Body of pancreas (tissue), 4 donors: ENCODE results near the gene C11orf58.

Experiments used
- POLR2A ChIP-seq, 3 donors: fragments of 450-650 bp; IDR thresholded peaks; one replicate each; pipeline ENCODE4 v1.6.1; 2016; ENCODE audit warnings: antibody characterized with exemption in 3 of 3, mild to moderate bottlenecking in 2 of 3
- TF ChIP-seq, protein P1 (sequence below), 7 experiments: fragments of 450-650 bp in 4 of 7; fragments of 200-600 bp in 3 of 7; sonication (generic) in 3 of 7; IDR thresholded peaks; one replicate each; pipeline ENCODE4 v1.5.1; 2016 to 2019; ENCODE audit warnings: antibody characterized with exemption in 7 of 7

DNA sequence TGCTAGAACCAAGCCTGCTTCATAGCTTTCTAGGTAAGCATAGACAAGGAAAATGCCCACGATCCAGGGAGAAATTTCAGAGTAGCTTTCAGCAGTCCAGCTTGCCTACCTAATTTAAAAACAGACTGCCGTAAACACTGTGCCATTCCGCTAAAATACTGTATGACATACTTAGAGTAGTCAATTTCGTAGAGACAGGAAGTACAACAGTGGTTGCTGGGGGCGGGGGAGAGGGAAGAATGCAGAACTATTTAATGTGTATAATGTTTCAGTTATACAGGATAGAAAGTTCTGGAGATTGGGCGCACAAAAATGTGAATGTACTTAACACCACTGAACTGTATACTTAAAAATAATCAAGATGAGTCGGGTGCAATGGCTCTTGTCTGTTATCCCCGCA, 56.7 kb downstream of the C11orf58 start:
- TF ChIP-seq, protein P1, sequence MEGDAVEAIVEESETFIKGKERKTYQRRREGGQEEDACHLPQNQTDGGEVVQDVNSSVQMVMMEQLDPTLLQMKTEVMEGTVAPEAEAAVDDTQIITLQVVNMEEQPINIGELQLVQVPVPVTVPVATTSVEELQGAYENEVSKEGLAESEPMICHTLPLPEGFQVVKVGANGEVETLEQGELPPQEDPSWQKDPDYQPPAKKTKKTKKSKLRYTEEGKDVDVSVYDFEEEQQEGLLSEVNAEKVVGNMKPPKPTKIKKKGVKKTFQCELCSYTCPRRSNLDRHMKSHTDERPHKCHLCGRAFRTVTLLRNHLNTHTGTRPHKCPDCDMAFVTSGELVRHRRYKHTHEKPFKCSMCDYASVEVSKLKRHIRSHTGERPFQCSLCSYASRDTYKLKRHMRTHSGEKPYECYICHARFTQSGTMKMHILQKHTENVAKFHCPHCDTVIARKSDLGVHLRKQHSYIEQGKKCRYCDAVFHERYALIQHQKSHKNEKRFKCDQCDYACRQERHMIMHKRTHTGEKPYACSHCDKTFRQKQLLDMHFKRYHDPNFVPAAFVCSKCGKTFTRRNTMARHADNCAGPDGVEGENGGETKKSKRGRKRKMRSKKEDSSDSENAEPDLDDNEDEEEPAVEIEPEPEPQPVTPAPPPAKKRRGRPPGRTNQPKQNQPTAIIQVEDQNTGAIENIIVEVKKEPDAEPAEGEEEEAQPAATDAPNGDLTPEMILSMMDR (IDR thresholded peaks at IDR 0.05): no peak
- TF ChIP-seq POLR2A (IDR thresholded peaks at IDR 0.05): no peak
